NCI-H128 (cell line): ENCODE results near the gene CTPS1.

Experiments
- DNase-seq: peaks from one replicate; lab custom pipeline; 2025; ENCODE audit not compliant: unreplicated experiment; lab: John Stamatoyannopoulos, UW

The CTPS1 gene

GRCh38 chr1:40979241-40980067 is at the start of gene CTPS1:
CTPS1 (plus strand) TSS chr1:40979696; CDS start chr1:40983291, 3,595 bp downstream.
- peak; percentile 94 for DNase-seq

GRCh38 chr1:40930174-40930964 is 49.1 kb upstream of the CTPS1 start:
- no peak for DNase-seq

- no peak for DNase-seq
Observed at GRCh38 chr1:40931601-40932000, 47.9 kb upstream of the CTPS1 start.

- no peak for DNase-seq
Observed at GRCh38 chr1:40932006-40932405, 47.5 kb upstream of the CTPS1 start.

GRCh38 chr1:40936931-40937339 is 42.6 kb upstream of the CTPS1 start:
- DNase-seq, result no peak

GRCh38 chr1:40938393-40938792 is 41.1 kb upstream of the CTPS1 start:
- no peak for DNase-seq

GRCh38 chr1:40939320-40940059 is 40.0 kb upstream of the CTPS1 start:
- DNase-seq, result no peak

GRCh38 chr1:40944326-40944725 is 35.2 kb upstream of the CTPS1 start:
- no peak for DNase-seq

GRCh38 chr1:40944841-40945430 is 34.6 kb upstream of the CTPS1 start:
- DNase-seq, result no peak

- no peak for DNase-seq
Observed at GRCh38 chr1:40945491-40945973, 34.0 kb upstream of the CTPS1 start.

GRCh38 chr1:40948741-40949443 is 30.6 kb upstream of the CTPS1 start:
- no peak for DNase-seq

GRCh38 chr1:40949563-40949962 is 29.9 kb upstream of the CTPS1 start:
- DNase-seq, result no peak

- DNase-seq, result peak; percentile 82
Observed at GRCh38 chr1:40951943-40952743, 27.4 kb upstream of the CTPS1 start.

GRCh38 chr1:40952744-40953315 is 26.7 kb upstream of the CTPS1 start:
- DNase-seq, result no peak

- no peak for DNase-seq
Observed at GRCh38 chr1:40954626-40955025, 24.9 kb upstream of the CTPS1 start.

GRCh38 chr1:40955266-40955665 is 24.2 kb upstream of the CTPS1 start:
- DNase-seq, result no peak

- DNase-seq, result no peak
Observed at GRCh38 chr1:40956407-40956806, 23.1 kb upstream of the CTPS1 start.

- no peak for DNase-seq
Observed at GRCh38 chr1:40958210-40958609, 21.3 kb upstream of the CTPS1 start.

GRCh38 chr1:40965531-40965930 is 14.0 kb upstream of the CTPS1 start:
- DNase-seq, result no peak
